Astrocyte (in vitro differentiated cells and primary cell): ENCODE data around the gene IFNGR2. TPM values are rescaled to one million over a fixed set of nuclear protein-coding genes. Genes with fewer than 3 reads are reported as not detected.

Source experiments
- DNase-seq: peaks from one replicate; pipeline ENCODE4 v3.0.0-alpha.2; 2010; ENCODE audit warnings: low read depth
- FAIRE-seq: peaks from 2 replicates; lab custom pipeline; 2011; peaks lifted over from hg19 to GRCh38; lab: Jason Lieb, UNC
- H2AFZ ChIP-seq: 2 replicates; pipeline ENCODE4 v1.6.0; 2012; ENCODE audit warnings: low read depth, low read length, inconsistent platforms
- H3K27ac ChIP-seq: 2 replicates; pipeline ENCODE4 v1.5.1; 2011; ENCODE audit warnings: low read depth, low read length, inconsistent platforms
- H3K27me3 ChIP-seq: 2 replicates; pipeline ENCODE4 v1.6.0; 2011; ENCODE audit warnings: low read length, inconsistent platforms; ENCODE audit not compliant: insufficient read depth
- H3K36me3 ChIP-seq: 2 replicates; pipeline ENCODE4 v1.5.1; 2011; ENCODE audit warnings: low read length, inconsistent platforms; ENCODE audit not compliant: insufficient read depth
- H3K4me1 ChIP-seq: 2 replicates; pipeline ENCODE4 v1.5.1; 2011; ENCODE audit warnings: low read length, inconsistent platforms; ENCODE audit not compliant: insufficient read depth
- H3K4me2 ChIP-seq: 2 replicates; pipeline ENCODE4 v1.6.0; 2012; ENCODE audit warnings: low read length, inconsistent platforms
- H3K4me3 ChIP-seq: 2 replicates; pipeline ENCODE4 v1.5.1; 2011; ENCODE audit warnings: low read depth, mild to moderate bottlenecking, low read length, inconsistent platforms; ENCODE audit not compliant: insufficient read depth
- H3K79me2 ChIP-seq: 2 replicates; pipeline ENCODE4 v1.6.0; 2012; ENCODE audit warnings: mild to moderate bottlenecking, low read length, inconsistent platforms; ENCODE audit not compliant: insufficient read depth
- H3K9ac ChIP-seq: 2 replicates; pipeline ENCODE4 v1.6.0; 2012; ENCODE audit warnings: mild to moderate bottlenecking, low read length, inconsistent platforms
- H3K9me3 ChIP-seq: 2 replicates; pipeline ENCODE4 v1.5.1; 2012; ENCODE audit warnings: low read depth, mild to moderate bottlenecking, low read length, inconsistent platforms; ENCODE audit not compliant: insufficient read depth
- H4K20me1 ChIP-seq: 2 replicates; pipeline ENCODE4 v1.6.0; 2012; ENCODE audit warnings: low read length, inconsistent platforms; ENCODE audit not compliant: insufficient read depth
- H3K27ac Mint-ChIP-seq: one replicate; pipeline ENCODE4 v1.8.0; 2021; ENCODE audit warnings: mild to moderate bottlenecking, mixed read lengths; ENCODE audit not compliant: unreplicated experiment
- H3K27me3 Mint-ChIP-seq: one replicate; pipeline ENCODE4 v1.8.0; 2021; ENCODE audit warnings: low read depth, mixed read lengths; ENCODE audit not compliant: unreplicated experiment
- H3K36me3 Mint-ChIP-seq: one replicate; pipeline ENCODE4 v1.8.0; 2021; ENCODE audit warnings: low read depth, mixed read lengths; ENCODE audit not compliant: unreplicated experiment
- H3K4me1 Mint-ChIP-seq: one replicate; pipeline ENCODE4 v1.8.0; 2021; ENCODE audit warnings: low read depth, mixed read lengths; ENCODE audit not compliant: unreplicated experiment
- H3K4me3 Mint-ChIP-seq: one replicate; pipeline ENCODE4 v1.8.0; 2021; ENCODE audit warnings: mild to moderate bottlenecking, moderate library complexity, mixed read lengths; ENCODE audit not compliant: unreplicated experiment
- H3K9me3 Mint-ChIP-seq: one replicate; pipeline ENCODE4 v1.8.0; 2021; ENCODE audit warnings: mild to moderate bottlenecking, mixed read lengths; ENCODE audit not compliant: unreplicated experiment
- CTCF ChIP-seq: IDR thresholded peaks from 2 replicates; pipeline ENCODE4 v1.5.1; 2011; ENCODE audit warnings: low read depth, mild to moderate bottlenecking, inconsistent platforms, low read length, moderate library complexity; ENCODE audit not compliant: insufficient read depth
- EZH2 ChIP-seq: IDR thresholded peaks from 2 replicates; pipeline ENCODE4 v1.6.1; 2012; ENCODE audit warnings: mild to moderate bottlenecking, low read length, inconsistent platforms; ENCODE audit not compliant: insufficient read depth
- total RNA-seq: library from RNA; stranded (reverse); gene quantifications from 2 replicates; pipeline ENCODE4 v1.2.1, GENCODE V29; 2021

Gene IFNGR2
- total RNA-seq, 1 donor from 2014 or later = 58.9 TPM

DNA sequence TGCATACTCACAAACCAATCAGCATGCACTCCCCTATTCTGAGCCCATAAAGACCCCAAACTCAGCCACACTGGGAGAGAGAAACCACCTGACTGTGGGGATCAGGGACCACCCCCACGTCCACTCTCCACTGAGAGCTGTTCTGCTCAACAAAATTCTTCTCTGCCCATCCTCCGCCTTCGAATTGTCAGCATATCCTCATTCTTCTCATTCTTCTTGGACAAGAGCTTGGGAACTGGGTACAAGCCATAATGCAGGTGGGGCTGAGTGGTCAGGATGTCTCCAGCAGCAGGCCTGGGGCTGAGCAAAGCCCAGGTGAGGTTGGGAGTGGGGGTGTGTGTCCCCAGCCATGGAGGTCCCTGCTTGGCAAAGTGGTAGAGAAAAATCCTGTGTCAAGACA is 34.6 kb upstream of the IFNGR2 start:
- FAIRE-seq (no peak), DNase-seq (no peak)
- H3K27ac ChIP-seq = no peak overlapping the region
- no peaks in the 10 kb centered on the region for H3K27me3 ChIP-seq
- Mint-ChIP-seq H3K36me3 (peaks cover 12% of the 10 kb centered on the region), H3K27me3 (no peaks in the 10 kb centered on the region), H3K4me3 (no peak overlapping the region), H3K9me3 (peaks cover 32% of the 10 kb centered on the region), H3K4me1 (no peaks in the 10 kb centered on the region), H3K27ac (no peak overlapping the region)
- no peaks in the 10 kb centered on the region for H3K79me2 ChIP-seq
- H2AFZ ChIP-seq = no peak overlapping the region
- no peaks in the 10 kb centered on the region for H4K20me1 ChIP-seq
- H3K4me2 ChIP-seq = no peak overlapping the region
- no peaks in the 10 kb centered on the region for H3K36me3 ChIP-seq
- H3K4me1 ChIP-seq = no peaks in the 10 kb centered on the region
- H3K9ac ChIP-seq = no peak overlapping the region
- no peak for TF ChIP-seq EZH2
- TF ChIP-seq CTCF = no peak
- H3K9me3 ChIP-seq = peaks cover 24% of the 10 kb centered on the region
- H3K4me3 ChIP-seq = no peak overlapping the region

DNA sequence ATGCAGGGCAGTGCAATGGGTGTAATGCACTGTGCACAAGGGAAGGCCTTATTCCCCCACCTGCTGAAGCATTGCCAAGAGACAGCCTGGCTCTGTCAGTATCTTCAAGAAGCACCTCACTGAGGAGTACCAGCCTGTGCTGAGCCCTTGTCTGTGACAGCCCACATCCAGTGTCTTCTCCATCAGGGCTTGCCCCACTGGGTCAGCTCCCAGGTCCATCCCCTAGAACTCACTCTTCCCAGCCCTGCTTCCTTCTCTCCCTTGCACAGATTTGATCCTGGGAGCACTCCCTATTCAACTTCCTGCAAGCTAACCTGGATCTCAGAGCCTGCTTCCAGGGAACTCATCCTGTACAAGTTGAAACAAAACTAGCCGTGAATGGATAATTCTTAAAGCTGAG is 33.6 kb upstream of the IFNGR2 start:
- no peak overlapping the region for H3K4me2 ChIP-seq
- no peaks in the 10 kb centered on the region for H3K27me3 Mint-ChIP-seq
- no peak overlapping the region for H3K9ac ChIP-seq
- peaks cover 24% of the 10 kb centered on the region for H3K9me3 ChIP-seq
- FAIRE-seq = no peak
- H3K4me3 Mint-ChIP-seq = no peak overlapping the region
- H3K36me3 ChIP-seq = no peaks in the 10 kb centered on the region
- DNase-seq = no peak
- H3K36me3 Mint-ChIP-seq = peaks cover 12% of the 10 kb centered on the region
- no peaks in the 10 kb centered on the region for H4K20me1 ChIP-seq
- H3K4me1 ChIP-seq = peaks cover 4% of the 10 kb centered on the region
- no peaks in the 10 kb centered on the region for H3K4me1 Mint-ChIP-seq
- H3K79me2 ChIP-seq = no peaks in the 10 kb centered on the region
- H3K27ac Mint-ChIP-seq = no peak overlapping the region
- H2AFZ ChIP-seq = no peak overlapping the region
- H3K9me3 Mint-ChIP-seq = peaks cover 32% of the 10 kb centered on the region
- H3K4me3 ChIP-seq = no peak overlapping the region
- no peak overlapping the region for H3K27ac ChIP-seq
- TF ChIP-seq CTCF (no peak), EZH2 (no peak)
- no peaks in the 10 kb centered on the region for H3K27me3 ChIP-seq

GRCh38 chr21:33370305-33370704 is 32.9 kb upstream of the IFNGR2 start:
- H3K4me3 Mint-ChIP-seq = no peak overlapping the region
- peaks cover 32% of the 10 kb centered on the region for H3K9me3 Mint-ChIP-seq
- TF ChIP-seq CTCF (no peak), EZH2 (no peak)
- H3K27me3 Mint-ChIP-seq = no peaks in the 10 kb centered on the region
- no peaks in the 10 kb centered on the region for H4K20me1 ChIP-seq
- no peaks in the 10 kb centered on the region for H3K4me1 Mint-ChIP-seq
- H3K9ac ChIP-seq = no peak overlapping the region
- H3K27ac Mint-ChIP-seq = no peak overlapping the region
- H3K79me2 ChIP-seq = no peaks in the 10 kb centered on the region
- FAIRE-seq = no peak
- H3K4me2 ChIP-seq = no peak overlapping the region
- H3K9me3 ChIP-seq = peaks cover 24% of the 10 kb centered on the region
- H3K36me3 ChIP-seq = no peaks in the 10 kb centered on the region
- no peaks in the 10 kb centered on the region for H3K27me3 ChIP-seq
- H3K36me3 Mint-ChIP-seq = peaks cover 12% of the 10 kb centered on the region
- no peak overlapping the region for H3K27ac ChIP-seq
- no peak overlapping the region for H3K4me3 ChIP-seq
- peaks cover 4% of the 10 kb centered on the region for H3K4me1 ChIP-seq
- no peak for DNase-seq
- H2AFZ ChIP-seq = no peak overlapping the region
